CD4-positive, alpha-beta T cell treated with Interleukin-17A for 1 hour (primary cell): ENCODE results near the gene TNFAIP2.
A peak's percentile ranks its signal among the peaks of the same experiment; 100 is the strongest.
"Not testable (repeated sequence)": the region's sequence is repeated elsewhere in the genome, so short reads cannot be mapped to it uniquely, and the experiment has no call there.

Experiments used
- DNase-seq: peaks from one replicate; pipeline ENCODE4 v3.0.0-alpha.2; 2020

TNFAIP2 gene

DNA sequence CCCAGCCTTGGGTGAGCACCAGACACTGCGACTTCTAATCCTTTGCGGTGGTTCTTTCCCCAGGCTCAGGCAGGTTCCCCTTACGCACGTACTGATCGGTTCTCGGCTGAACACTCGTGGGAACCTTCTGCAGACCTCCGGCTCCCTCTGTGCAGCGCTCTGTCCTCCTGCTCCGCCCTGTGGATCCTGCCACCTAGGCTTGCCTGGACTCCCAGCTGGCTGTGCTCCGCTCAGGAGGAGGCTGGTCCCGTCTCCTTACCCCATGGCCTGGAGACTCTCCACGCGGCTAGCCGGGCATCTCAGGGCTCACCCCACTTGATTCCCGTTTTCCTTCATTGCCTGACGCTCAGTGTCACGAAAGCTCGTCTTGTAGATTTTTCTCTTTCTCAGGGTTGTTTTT lies 34.7 kb downstream of the TNFAIP2 start:
- no peak for DNase-seq

DNA sequence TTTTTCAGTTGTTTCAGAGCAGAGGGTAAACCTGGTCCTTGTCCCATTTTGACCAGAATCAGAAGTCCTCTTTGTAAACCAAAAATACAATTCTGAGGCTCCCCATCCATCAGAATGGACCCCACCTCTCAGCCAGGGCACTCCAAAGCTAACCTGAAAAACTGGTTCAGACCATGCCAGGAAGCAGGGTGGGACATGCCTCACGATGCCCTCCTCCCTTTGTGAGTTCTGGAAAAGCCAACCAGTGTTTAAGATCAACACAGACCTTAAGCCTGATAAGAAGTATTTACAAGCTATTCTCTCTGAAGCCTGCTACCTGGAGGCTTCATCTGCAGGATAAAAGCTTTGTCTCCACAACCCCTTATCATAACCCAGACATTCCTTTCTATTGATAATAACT lies 35.4 kb downstream of the TNFAIP2 start:
- no peak for DNase-seq

DNA sequence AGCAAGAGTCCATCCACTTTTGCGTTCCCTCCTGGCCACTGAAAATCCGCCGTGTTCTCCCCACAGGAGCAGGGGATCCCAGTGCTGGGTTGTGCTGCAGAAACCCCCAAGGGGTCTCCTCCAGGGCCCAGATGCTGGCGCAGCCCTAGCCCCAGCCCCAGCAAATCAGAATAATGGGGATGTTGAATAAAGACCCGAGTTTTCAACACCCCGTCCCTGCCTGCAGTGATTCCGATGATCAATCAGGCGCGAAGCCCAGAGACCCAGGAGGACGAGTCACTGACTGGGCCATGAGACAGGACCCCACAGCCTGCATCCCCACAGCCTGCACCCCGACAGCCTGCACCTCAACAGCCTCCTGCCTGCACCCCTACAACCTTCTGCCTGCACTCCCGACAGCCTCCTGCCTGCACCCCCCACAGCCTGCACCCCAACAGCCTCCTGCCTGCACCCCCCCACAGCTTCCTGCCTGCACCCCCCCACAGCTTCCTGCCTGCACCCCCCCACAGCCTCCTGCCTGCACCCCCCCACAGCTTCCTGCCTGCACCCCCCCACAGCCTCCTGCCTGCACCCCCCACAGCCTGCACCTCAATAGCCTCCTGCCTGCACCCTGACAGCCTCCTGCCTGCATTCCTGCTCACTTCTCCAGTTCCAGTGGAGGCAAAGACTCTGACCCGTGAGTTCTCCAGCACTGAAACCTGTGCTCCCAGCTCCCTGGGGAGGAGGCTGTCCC lies 37.2 kb downstream of the TNFAIP2 start:
- DNase-seq = no peak

DNA sequence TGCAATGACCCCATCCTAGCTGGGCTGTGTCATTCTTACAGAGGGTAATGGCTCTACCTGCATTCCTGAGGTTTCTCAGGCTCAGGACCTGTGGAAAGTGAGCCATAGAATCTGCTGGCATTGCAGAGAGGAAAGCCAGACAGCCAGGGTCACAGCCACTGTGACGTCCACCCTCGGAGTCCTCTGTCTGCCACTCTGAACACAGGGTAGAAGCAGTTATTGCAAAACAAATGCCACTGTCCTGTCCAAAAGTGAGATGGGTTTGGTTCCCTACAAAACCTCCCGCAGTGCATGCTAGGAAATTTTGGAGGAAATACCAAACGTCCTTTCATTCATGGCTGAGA lies 37.8 kb downstream of the TNFAIP2 start:
- no peak for DNase-seq

DNA sequence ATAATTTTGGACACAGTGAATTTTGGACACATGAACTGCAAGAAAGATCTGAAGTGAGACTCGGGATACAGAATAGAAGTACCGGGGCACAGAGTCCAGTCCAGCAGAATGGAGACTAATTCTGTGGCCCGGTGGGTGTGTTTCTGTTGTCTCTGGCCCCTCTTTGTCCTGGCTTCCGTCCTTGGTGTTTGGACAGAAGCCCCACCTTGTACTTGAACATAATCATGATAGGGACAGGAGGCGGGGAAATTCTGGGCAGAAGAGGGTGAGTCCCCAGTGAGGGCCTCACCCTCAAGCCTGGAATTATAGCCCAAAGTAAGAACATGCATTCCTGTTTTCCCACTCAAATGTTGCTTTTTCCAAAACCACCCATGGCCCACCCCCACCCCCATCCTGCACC lies 39.9 kb downstream of the TNFAIP2 start:
- no peak for DNase-seq

DNA sequence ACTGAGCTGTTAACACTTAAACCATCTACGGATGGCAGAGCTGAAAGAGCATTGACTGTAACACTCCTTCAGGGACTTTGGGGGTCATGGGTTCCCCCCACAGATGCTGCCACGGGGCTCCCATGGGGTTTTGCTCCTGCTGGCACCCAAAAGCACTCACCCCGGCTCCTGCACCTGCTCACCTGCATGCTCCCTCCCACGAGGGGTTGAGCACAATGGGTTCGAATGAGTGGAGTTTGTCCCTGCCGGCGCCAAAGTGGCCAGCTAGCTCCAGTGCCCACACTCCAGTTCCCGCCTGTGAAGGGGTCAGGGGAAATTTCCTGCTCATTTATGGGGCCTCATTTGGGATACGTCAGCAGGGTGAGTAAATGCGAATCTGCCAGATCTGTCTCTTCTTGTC lies 40.7 kb downstream of the TNFAIP2 start:
- no peak for DNase-seq

DNA sequence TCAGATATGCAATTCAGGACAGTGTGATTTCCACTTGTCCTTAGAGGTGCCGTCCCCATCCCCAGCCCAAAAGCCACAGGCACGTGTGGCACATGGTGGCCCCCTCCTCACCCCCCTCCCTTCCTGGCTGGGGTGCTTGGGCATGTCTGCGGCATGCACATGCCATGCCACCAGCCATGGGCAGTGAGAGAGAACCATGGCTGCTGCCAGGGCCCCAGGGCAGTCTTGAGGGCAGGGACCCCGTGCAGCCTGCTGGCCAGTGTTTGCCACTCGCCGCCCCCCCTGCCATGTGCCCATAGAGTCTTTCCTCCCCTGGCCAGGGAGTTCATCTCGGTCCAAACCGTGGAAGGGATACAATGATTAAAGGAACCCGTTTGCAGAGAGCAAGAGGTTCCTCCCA lies 41.5 kb downstream of the TNFAIP2 start:
- no peak for DNase-seq

DNA sequence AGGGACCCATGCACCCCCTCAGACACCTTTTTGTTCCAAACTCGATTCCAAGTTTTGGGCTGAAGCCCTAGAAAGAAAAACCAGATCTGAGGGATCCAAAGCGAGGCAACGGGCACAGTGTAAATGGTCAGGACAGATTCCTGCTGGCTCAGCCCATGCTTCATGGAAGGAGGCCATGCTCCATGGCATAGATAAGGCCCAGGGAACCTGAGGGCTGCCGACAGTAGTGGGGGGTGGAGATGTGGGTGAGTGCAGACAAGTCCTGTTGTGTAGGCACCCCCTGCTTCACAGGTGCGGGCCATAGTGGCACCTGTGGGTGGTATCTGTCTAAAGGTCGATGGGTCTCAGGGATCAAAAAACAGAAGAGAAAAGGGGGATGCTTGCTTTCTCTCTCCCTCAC lies 42.1 kb downstream of the TNFAIP2 start:
- DNase-seq = no peak

DNA sequence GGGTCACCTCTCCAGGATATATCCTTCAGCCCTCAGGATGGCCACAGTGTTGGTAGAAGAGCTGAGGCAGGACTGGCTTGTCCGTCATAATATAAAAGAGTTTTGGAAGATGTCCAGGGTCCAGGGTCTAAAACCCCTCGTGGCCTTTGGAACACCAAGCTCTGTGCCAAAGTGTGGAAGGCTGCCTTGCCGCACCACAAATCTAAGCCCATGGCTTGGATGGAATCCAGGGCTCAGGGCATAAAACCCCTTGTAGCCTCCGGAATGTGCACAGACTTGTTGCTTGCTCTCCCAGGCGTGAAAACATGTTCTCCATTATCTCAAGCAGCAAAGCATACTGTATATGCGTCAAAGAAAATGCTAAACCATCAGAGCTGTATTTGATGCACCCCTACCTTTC lies 46.7 kb downstream of the TNFAIP2 start:
- DNase-seq = no peak

DNA sequence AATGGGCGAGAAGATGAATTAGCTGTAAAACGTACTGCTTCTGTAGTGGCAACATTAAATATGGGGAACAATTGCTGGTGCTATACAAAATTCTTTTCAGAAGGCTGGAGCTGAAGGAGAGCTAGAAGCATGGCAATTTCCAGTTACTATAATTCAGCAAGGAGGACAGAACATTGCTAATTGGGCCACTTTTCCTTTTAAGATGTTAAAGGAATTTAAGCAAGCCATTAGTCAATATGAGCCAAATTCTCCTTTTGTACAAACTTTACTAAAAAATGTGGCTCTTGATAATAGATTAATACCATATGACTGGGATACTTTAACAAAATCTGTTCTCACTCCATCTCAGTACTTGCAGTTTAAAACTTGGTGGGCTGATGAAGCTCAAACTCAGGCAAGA lies 47.9 kb downstream of the TNFAIP2 start:
- DNase-seq = not testable (repeated sequence)

DNA sequence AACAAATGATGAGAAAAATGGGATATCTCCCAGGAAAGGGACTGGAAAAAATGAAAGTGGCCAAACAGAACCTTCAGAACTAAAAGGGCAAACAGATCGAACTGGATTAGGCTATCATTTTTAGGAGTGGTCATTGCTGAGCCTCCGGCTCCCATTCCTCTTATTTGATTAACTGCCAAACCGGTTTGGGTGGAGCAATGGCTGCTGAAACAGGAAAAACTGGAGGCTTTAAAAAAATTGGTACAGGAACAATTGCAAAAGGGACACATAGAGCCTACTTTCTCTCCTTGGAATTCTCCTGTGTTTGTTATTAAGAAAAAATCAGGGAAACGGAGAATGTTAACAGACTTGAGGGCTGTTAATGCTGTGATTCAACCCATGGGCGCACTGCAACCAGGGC lies 49.7 kb downstream of the TNFAIP2 start:
- DNase-seq = no peak

DNA sequence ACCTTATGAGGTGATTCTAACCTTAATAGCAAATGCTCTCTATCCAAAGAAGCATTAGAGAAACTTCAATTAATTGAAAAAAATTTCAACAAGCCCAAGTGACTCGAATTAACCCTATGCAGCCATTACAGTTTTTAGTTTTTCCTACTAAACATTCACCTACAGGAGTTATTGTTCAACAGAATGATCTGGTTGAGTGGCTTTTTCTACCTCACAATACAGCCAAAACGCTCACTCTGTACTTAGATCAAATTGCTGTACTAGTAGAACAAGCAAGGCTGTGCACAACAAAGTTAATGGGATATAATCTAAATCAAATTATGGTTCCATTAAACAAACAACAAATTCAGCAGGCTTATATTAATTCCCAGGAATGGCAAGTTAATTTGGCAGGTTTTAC lies 50.6 kb downstream of the TNFAIP2 start:
- not testable (repeated sequence) for DNase-seq

DNA sequence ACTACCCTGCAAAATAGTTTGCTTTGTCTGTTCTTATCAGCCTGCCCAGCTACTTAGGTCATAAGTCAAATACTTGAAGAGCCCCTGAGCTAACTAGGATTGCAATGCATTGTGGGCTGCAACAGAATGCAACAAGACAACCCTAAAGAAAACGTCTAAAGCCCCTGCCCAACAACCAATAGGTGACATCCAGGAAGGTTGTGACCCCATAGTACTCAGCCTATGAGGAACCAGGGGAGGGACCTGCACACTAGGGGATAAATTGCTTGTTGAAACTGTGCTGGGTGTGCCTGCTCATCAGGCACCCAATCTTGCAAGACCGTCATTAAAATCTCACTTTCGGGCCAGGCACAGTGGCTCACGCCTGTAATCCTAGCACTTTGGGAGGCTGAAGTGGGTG lies 52.9 kb downstream of the TNFAIP2 start:
- DNase-seq = not testable (repeated sequence)

DNA sequence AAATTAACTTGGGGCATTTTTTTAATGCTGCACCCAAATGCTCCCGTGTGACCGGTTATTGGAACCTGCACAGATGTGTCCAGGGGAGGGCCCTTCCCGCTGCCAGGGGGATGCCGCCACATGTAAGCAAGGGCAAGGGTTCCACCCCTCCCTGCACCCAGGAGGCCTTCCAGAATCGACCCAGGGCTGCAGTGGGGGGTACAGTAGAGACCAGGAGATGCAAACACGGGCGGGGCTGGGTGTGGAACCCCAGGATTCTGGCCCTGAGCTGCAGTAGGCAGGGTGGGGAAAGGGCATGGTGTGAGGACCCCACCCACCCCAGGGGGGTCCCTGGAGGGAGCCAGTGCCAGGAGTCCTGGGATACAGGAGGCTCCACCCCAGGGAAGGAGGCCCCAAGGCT lies 54.1 kb downstream of the TNFAIP2 start:
- DNase-seq = no peak

DNA sequence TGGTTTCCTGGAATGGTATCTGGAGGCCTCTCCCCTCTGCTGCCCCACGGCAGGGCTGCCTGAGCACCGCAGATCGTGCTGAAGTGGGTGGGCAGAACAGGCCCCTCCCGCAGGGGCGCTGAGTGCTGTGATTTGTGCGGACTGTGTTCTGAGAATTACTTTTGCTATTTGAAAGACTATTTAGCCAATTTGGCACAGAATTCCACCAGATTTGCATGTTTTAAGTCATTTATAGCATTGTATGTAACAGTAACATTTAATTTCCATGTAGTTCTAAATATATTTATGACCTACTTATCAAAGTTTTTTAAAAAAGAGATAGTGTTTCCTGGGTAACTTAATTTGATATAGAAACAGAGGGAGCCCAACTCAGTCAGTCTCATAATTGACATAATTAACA lies 55.3 kb downstream of the TNFAIP2 start:
- no peak for DNase-seq

DNA sequence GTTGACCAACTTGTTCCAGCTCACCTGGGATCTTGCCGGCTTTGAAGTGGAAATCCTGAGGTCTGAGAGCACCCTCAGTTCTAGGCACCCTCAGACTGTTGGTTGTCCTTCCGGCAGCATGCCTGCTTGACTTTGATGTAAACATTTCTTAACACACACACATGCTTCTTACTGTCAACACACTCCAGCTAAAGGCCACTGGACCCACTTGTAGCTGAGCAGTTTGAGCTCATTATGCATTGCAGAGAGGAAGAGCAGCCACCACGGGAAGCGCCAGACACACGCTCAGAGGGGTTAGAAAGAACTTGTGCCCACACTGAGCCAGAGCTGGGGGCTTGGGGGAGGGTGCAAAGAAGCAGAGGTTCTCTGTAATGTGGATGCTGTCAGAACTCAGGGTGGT lies 55.8 kb downstream of the TNFAIP2 start:
- DNase-seq = no peak

DNA sequence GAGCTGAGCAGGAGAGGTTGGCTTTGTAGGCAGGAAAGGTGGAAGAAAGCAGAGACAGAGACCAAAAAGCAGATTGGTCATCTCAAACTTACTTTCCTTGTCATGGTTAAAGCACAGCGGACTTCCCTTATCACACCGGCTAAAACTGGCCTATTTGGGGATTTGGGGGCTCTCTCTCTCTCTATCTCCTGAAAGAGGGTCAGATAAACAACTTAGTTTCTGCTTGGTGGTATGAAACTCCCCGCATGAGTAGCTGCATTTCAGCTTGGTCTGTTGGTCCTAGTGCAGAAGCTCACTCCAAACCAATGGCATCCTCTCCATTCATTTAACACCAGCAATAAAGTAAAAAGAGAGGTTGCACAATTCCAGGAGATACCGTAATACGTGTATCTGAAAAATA lies 57.1 kb downstream of the TNFAIP2 start:
- DNase-seq = no peak

DNA sequence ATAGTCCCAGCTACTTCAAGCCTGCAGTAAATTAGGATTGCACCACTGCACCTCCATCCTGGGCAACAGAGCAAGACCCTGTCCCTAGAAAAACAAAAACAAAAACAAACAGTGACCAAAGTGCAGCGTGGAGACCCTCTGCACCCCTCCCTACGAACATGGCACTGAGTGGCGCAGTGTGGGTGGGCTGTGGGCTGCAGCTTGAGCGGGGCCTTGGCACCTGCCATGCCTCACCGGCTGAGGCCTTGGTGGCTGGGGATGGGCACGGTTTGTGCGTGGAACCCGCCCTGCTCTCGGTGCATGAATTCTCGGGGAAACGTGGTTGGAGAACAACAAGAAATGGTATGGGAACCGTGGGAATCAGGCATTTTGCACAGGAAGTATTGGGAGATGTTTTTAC lies 60.8 kb downstream of the TNFAIP2 start:
- DNase-seq = no peak

DNA sequence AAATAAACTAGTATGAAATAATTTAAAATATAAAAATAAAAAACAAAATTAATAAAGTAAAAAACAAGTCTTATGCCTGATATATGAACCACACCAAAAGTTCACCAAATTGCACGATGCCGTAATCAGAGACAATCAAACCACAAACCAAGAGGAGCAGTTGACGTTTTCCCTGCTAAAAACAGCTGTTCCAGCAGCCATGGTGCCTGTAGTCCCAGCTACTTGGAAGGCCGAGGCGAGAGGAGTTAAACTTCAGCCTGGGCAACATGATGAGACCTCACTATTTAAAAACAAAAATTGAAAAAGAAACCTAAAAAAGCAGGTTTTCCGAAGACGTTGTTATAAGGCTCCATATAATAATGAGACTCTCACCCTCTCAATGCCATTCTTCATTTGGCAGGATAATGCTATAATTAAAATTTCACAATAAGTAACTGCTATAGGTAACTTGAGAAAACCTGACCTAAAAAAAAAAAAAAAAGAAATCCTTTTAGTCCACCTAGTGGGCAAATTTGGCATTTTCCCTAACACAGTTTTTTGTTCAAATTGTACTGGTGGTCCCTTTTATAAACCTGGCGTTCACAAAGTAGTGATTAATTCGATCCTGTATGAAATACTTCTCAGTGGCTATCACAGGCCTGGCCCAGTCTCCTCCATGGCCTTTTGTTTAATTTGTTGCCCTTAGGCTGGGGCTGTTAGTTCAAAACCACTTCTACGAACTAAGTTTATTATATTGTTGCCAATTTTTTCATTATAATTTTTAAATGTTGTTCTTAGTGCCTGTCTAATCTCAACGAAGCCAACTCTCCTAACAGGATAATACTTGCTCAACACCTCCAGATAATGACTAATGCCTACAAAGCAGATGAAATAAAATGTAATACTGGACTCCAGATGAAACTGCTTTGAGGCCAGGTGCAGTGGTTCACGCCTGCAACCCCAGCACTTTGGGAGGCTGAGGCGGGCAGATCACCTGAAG lies 62.1 kb downstream of the TNFAIP2 start:
- DNase-seq = peak; percentile 23

DNA sequence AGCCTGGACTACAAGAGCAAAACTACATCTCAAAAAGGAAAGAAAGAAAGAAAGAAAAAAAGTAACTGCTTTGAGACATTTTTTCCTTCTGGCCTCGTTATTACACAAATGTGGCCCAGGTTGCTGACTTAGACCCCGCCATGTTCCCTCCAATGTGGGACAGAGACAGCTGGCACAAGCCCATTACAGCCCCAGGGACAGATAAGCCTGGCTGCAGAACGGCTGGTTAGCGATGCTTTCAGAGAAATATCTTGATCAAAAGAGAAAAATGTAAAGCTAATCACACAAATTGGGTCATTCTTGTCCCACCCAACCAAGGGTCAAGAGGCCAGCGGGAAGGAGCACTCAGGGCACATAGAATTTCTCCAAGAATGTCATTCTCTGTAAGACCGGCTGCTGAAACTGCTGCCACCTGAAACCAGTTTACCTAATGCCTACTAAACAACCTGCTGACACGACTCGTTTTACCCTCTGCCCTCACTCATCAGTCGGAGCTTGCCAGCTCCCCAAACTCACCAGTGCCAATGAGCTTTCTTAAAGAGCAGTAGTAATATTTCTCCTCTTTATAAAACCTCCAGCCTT lies 63.1 kb downstream of the TNFAIP2 start:
- DNase-seq = no peak
